DMS 273 treated with DMSO at 0.1 percent for 48 hours (cell line): ENCODE results near the gene BMP8A.
"Not testable (repeated sequence)": the region's sequence is repeated elsewhere in the genome, so short reads cannot be mapped to it uniquely, and the experiment has no call there.

ENCODE experiments used
- DNase-seq: peaks from one replicate; lab custom pipeline; 2025; lab: John Stamatoyannopoulos, UW

Gene BMP8A

DNA sequence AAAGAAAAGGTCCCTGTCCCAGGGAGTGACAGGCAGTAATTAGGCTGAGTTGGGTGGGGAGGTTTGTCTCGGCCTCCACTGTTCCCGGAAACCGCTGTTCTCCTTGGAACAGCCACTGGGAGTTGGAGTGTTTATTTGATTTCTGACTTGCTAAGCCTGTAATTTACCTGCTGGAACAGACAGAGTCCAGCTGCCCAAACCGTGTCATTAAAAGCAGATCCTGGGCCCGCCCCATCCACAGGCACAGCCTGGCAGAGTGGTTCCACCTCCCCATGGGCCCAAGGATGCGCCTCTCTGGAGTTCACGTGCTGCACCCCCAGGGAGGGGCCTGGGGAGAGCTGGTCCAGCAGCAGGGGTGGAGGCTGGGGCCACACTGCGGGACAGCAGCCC, 35.7 kb downstream of the BMP8A start:
- DNase-seq, result not testable (repeated sequence)

DNA sequence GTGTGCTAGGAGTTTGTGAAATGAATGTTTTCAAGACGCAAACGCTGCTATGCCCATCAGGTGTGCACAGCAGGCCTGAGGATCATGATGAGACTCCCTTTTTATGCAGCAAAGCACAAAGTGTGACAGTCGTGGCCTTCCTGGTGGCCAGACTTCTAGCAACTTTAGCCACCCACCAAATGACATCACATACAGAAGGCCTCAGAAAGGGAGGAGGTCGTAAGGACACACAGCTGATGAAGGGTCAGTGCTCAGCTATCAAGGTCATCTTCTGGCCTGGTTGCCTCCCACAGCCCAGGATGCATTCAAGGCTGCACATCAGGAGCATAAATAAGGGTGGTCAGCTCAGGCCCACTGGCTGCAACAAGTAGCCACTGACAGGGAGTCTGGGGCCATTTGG, 36.6 kb downstream of the BMP8A start:
- no peak for DNase-seq

DNA sequence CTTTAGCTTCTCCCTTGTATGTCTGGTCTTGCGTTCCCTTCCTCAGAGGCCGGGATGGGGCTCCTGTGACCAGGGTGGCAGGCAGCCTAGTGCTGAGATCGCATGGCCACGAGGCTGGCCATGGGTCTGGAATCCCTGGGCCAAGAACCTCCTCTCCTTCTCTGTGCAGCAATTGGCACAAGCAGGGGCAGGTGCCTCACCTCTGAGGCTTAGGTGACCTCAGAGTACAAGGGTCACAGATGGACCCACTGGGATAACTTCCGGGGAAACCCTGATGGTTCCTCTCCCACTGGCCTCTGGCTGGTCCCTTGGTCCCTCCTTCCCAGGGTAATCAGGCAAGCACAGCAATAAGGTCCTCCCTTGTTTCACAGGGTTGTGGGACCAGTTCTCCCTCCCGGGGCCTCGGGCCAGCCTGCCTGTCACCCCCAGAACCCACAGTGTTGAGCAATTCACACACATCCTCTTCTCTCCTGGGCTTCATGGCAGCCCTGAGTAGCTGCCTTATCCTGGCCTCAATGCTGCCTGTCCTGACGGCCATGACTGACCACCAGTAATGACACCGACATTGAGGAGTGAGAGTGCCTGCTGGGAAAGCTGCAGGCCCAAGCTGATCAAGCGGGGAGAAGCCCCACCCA, 38.6 kb downstream of the BMP8A start:
- no peak for DNase-seq

DNA sequence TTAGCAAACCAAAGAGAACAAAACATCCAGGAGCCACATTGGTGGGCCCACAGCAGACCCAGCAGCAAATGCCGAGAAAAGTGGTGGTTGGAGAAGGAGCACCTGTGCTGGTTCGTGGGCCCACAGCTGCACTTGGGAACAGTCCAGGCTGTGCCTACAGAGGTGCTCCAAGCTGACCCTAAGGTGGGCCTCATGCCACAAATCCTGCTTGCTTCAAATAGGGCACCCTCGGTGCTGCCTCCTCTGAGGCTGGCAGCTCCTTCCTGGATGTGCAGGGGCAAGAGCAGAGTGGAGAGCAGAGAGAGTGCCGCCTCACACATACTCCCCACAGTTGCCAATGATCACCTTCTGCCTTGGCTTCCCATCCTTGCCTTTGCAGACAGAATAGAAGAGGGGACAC, 40.1 kb downstream of the BMP8A start:
- DNase-seq, result no peak

DNA sequence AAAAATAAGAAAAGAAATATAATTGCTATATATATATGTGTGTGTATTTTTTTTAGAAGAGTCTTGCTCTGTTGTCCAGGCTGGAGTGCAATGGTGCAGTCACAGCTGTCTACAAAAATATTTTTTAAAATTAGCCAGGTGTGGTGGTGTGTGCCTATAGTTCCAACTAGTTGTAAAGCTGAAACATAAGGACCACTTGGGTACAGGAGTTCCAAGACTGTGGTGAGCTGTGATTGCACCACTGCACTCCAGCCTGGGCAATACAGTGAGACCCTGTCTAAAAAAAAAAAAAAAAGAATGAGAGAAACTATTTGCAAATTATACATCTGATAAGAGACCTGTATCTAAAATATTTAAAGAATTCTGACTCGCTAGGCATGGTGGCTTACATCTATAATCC, 42.0 kb downstream of the BMP8A start:
- no peak for DNase-seq

DNA sequence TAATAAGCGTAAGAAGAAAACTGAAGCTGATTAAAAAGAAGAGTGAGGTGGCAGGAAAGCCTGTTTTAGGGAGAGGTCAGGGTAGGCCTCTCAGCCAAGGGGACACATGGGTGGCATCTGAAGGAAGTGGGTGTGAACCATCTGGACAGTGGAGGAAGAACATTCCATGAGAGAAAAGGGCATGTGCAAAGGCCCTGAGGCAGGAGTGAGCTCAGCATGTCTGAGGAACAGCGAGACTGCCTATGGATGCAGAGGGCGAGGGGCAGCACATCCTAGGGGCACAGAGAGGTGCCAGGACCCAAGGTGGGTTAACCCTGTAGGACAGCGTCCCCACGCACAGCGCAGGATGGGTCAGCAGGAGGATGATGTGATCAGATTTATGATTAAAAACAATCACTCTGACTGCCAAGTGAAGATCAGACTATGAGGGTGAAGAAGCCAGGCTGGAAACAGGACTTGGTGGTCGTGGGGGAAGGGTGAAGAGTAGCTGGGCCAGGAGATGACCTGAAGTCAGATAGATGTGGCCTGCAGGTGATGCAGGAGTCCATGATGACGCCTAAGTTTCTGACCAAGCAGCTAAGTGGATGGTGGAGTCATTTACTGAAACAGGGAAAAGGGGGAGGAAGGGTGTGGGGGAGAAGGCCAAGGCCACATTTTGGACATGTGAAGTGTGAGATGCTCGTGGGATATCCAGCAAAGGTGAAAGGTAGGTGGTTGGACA, 47.3 kb downstream of the BMP8A start:
- DNase-seq, result no peak

DNA sequence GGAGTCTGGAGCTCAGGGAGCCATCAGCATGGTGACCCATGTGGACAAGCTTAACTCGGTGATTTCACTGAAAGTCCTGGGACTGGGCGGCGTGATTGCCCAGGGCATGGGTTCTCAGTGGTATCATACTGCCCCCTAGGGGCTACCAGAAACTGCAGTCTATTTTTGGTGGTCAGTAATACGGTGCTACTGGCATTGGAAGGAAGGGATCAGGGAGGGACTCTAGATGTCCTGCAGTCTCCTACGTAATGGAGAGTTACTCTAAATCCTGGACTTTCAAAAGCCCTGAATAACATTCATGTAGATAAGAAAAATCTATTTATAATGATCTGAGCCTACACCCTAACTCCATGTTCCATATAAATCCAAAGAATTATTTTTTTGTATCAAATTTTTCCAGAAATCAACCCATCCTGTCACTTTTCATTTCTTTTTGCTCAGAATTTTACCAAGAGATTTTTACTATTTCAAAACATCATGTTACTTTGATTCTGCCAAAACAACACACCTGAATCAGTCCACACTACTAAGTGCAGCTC, 47.9 kb downstream of the BMP8A start:
- DNase-seq, result peak; percentile 99

DNA sequence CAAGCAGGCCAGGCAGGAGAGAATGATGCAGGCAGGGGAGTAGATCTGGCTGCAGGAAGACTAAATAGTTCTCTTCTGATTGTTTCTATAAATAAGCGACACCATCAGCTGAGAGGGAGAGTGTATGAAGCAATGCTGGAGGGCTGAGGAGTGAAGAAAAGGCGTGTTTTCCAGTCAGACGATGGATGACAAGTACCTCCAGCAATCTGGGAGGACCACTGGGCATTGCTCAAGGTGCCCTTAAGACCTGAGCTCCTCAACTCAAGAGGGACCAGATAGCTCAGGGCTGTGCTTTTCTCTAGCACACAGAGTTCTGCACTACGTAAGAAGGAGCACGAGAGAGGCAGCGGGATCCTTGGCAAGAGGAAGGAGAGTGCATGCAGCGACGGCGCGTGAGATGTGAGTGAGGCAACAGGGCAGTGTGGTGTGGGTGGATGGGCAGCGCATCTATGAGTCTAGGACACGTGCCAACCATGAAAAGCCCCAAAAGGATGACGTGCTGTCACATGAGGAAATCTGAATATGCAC, 49.1 kb downstream of the BMP8A start:
- DNase-seq, result no peak

DNA sequence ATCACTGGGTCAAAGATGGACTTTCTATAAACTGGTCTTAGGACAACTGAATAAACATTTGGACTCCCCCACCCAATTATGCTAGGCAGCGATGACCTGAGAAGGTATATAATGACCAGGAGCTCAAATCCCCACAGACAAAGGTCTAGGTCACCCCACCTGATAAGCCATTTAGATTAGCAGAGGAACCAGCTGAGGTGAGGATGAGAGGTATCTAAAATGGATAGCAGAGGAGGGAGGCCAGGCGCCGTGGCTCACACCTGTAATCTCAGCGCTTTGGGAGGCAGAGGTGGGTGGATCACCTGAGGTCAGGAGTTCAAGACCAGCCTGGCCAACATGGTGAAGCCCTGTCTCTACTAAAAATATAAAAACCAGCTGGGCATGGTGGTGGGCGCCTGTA, 51.5 kb downstream of the BMP8A start:
- DNase-seq, result no peak

DNA sequence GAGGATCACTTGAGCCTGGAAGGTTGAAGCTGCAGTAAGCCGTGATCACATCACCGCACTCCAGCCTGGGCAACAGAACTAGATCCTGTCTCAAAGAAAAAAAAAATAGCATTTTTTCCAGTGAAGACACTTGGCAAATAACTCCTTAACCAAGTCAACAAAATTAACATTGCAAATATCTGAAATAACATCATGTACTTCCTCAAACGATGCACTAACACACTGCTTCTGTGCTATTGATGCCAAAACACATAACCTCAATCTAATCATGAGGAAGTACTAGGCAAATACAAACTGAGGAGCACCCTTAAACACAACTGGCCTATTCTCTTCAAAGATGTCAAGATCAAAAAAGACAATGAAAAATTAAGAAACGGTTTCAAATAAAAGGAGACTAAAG, 52.9 kb downstream of the BMP8A start:
- no peak for DNase-seq

DNA sequence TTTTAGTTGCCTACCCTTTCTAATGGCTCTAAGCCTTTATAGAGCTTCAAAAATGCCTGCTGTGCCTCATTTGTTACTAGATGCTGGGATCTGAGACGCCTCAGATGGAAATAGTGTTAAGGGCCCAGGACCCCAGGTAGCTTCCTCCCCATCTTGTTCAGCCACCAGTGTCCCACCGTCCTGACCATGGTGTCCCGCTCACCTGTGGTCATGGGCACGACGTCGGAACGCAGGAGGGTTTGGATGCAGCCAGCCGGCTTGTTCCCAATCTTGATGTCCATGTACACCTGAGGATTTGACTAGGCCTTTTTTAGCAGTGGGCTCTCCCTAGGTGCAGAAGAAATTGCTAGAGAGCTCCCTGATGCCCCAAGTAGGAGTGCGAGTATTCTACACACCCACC, 54.1 kb downstream of the BMP8A start:
- no peak for DNase-seq

DNA sequence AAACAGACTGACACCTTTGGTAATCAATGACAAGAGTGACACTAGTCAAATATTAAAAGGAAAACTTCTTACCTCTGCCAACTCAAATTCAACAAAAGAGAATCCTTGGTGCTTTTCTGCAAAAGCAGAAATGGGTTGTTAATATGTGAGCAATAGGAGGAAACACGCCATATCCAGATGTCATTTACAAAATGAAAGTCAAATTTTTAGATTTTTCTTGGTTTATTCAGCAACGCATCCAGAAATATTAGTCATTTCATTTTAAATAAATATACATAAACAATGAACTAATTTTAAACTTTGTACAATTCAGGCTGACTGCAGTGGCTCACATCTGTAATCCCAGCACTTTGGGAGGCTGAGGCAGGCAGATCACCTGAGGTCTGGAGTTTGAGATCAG, 62.8 kb downstream of the BMP8A start:
- no peak for DNase-seq

DNA sequence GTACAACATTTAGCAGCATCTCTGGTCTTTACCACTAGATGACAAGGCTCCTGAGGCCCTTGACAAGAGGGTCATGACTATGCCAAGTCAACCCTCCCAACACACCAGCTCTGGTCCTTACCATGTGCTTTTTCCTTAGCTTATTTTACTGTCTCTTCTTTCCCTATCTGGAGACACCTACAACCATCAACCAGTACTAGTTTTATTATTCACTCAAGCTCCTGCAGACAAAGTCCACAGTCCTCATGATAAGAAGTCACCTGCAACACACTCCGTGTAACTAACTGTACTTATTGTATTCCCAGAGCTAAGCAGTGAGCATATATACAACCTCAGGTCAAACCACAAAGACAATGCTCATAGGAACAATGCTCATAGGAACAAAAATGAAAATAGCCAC, 69.8 kb downstream of the BMP8A start:
- DNase-seq, result no peak

DNA sequence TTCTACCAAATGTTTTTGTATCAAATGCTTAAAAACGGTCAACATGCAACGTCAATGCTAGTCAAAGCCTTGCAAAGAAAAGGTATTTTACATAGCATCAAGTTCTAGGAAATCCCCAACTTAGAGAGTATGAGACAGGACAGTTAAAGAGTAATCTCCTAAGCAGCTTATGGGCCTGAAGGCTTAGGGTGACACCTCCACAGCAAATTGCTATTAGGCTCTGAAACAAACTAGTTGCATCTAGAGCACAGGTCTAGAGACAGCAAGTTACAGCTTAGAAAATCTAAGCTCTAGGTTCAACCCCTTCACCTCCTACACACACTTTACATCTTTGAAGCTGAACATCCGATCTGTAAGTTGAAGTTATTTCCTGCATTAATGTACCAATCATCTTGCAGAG, 71.5 kb downstream of the BMP8A start:
- no peak for DNase-seq

DNA sequence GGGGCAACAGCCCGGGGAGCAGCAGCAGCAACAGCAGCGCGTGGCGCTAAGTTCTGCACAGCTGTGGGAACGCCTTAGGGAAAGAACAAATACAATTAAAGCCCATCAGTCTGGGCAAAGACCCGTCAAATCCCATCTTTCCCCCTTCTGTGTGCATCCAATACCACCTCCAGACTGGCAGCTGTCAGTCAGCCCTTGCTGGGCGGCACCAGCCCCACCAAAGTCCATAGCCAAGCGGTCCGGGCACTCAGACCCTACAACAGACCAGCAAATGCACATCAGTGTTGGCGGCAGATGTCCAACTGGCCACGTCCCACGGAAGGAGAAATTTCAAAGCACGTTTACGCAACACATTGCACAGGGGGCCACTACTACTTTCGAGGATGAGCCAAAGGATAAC, 72.2 kb downstream of the BMP8A start:
- DNase-seq, result no peak

DNA sequence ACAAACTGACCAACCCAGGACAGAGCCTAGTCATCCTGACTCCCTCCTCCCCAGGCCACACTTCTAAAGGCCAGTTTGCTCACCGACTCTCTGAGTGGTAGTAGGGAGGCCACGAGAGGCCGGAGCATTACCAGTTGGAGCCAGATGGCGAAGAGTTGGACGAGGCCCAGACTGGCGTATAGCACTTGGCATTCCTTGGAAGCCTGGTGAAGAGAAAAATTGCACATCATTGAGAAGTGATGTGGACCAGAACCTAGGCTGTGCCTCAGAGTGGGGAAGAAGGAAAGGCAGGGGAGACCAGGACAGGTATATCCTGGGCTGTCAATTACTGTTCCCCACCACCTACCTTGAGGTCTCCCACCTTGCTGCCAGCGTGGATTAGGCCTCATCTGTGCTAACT, 72.9 kb downstream of the BMP8A start:
- peak; percentile 88 for DNase-seq

DNA sequence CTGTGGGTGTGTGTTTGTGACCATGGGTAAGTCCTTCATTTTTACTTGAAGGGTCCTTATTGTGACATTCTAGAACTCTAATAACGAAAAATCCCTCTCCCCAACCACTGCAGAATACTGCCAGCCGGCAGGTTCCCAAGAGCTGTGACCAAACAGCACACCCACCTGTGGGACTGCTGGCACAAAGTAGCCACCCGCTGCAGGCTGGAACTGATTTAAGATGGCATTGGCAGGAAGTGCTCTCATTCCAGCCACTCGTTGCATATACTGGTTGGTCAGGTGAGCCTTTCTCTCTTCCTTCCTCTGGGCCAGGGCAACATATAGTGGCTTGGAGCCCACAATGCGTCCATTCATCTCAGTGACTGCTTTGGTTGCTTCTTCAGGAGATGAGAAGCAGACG, 73.5 kb downstream of the BMP8A start:
- no peak for DNase-seq

DNA sequence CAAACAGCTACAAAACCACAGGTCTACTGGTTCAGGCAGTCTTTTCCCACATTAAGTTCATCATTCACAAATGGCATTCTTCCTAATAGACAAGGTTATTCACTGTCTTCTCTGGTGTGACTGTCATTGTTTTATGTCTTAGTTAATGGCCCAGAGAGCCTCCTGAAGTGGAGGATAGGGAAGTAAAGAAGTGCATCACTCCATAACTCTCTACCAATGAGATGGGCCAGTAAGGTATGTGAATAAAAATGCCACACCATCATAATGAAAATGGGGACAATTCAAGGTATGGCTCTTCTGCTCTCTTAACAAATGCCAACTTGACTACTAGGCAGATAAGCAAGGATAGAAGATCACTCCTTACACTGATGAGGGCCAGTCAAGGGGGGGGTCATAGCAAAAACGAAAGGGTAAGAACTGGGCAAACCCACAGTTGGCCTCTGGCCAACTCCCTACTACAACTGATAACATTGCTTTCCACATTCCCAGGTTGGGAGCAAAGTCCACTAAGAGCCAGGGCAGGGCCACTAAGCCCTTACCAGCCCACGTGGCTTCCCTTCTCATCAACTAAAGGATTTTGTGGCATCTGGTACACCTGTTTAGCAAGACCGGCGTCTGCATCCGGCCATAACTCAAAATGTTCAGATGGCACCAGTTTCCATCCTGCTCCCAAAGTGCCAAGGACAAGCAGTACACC, 75.2 kb downstream of the BMP8A start:
- no peak for DNase-seq

DNA sequence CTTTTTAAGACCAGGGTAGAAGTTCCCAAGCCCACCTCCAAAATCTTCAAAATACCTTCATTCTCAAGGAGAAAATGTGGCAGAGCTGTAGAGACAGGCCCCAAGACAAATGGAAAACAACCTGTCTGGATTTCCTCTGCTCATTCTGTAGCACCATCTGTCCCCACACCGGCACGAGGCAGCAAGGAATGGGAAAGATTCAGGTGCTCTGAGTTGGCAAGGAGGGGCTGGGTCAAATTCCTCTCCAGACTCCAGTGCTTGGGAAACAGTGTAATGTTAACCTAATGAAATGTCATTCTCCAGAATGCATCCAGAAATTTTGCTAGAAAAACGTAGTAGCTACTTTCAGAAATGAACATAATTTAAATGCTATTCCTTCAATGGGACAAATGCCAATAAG, 75.9 kb downstream of the BMP8A start:
- DNase-seq, result no peak

DNA sequence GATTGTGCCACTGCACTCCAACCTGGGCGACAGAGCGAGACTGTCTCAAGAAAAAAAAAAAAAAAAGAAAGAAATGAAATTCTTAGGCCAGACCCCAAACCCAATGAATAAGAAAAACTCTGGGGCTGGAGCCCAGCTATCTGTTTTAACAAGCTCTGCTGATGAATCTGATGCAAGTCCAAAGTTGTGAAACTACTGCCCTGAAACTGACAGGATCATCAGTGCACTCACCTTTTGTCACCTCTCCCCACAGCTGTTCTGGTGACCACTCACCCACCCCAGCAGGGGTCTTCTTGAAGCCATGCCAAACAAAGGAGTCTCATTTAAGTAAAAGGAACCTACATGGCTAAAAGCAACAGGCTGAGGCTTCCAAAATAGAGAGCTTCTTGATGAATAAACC, 76.8 kb downstream of the BMP8A start:
- DNase-seq, result no peak

DNA sequence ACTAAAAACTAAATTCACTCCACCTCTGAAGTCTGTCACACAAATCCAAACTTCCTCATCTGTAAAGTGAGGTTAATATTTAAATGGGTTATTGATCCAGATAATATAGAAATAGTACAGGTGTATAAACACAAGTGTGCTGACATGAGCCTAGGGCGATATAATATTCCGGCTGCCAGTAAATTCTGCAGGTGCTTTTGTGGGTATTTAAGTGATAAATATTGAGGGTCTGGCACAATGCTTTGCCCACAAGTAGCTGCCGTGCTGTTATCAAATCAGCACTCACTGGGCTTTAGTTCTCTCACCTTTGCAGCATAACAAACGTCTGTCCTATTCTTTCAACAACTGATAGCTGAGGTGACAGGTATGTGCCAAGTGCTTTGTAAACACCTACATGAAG, 77.6 kb downstream of the BMP8A start:
- DNase-seq, result no peak

DNA sequence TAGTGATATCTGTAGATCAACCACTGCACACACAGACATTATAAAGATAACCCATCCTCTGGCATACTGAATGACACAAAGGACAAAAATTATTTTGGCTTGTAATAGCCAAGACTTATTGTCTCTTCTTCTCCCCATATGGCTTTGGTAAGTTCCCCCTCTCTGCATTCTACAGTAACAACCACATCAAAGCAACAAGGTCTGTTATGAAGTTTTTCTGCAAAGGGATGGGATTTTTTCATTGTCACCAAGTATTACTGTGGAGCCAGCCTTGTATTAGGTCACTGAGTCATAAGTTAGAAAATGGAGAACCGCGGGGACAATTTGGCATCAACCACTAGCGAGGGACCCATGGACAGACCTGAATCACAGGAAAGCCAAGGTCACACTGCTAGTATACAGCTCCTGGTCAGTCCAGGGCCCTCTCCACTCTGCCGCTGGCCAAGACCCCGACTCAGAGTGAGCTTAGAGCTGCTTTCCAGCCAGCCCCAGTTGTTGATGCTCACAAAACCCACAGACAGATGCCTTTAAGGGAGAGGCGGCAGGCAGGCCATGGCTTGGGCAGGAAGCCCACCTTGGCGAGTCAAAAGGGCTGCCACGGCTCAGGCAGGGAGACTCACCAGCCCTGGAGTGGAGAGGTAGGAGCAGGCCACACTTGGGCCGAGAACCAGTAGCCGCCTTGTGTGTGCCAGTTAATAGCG, 79.2 kb downstream of the BMP8A start:
- no peak for DNase-seq

DNA sequence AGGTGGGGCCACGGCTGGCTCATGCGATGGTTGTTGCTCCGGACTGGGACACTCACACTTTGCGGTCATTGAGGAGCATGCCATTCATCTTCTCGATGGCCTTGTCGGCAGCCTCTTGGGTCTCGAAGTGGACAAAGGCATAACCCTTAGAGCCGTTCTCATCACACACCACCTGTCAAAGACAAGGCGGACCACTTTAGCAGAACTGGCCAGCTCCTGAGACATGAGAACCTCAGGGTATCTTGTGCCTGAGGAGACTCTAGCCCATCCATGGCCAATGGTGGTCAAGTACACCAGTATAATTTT, 79.7 kb downstream of the BMP8A start:
- no peak for DNase-seq
